Stimulated activated CD8-positive, alpha-beta memory T cell treated with anti-CD3 and anti-CD28 coated beads, Interleukin-15, amount 100 ng/mL, for 48 hours (primary cell): ENCODE results near the gene LDAH.

ENCODE experiments used
- DNase-seq, 2 donors: peaks; one replicate each; pipeline ENCODE4 v3.0.0-alpha.2; 2020; ENCODE audit warnings: low read depth in 2 of 2

Gene LDAH

GRCh38 chr2:20682167-20682920, 140.6 kb downstream of the LDAH start:
- DNase-seq, result no peak

- no peak for DNase-seq
Measured at GRCh38 chr2:20680744-20681375, 142.0 kb downstream of the LDAH start.

- no peak for DNase-seq
Measured at GRCh38 chr2:20678780-20679179, 144.1 kb downstream of the LDAH start.

- no peak for DNase-seq
Measured at GRCh38 chr2:20678086-20678395, 144.9 kb downstream of the LDAH start.

- no peak for DNase-seq
Measured at GRCh38 chr2:20677301-20678085, 145.4 kb downstream of the LDAH start.

- no peak for DNase-seq
Measured at GRCh38 chr2:20676353-20677215, 146.3 kb downstream of the LDAH start.

- no peak for DNase-seq
Measured at GRCh38 chr2:20675701-20676352, 147.1 kb downstream of the LDAH start.

- no peak for DNase-seq
Measured at GRCh38 chr2:20674974-20675679, 147.8 kb downstream of the LDAH start.

GRCh38 chr2:20674309-20674965, 148.5 kb downstream of the LDAH start:
- DNase-seq, result no peak

GRCh38 chr2:20673686-20674308, 149.1 kb downstream of the LDAH start:
- no peak for DNase-seq

- DNase-seq, result no peak
Measured at GRCh38 chr2:20672201-20672951, 150.5 kb downstream of the LDAH start.

GRCh38 chr2:20671736-20672080, 151.2 kb downstream of the LDAH start:
- no peak for DNase-seq

- DNase-seq, result no peak
Measured at GRCh38 chr2:20671036-20671735, 151.7 kb downstream of the LDAH start.

GRCh38 chr2:20670315-20671035, 152.4 kb downstream of the LDAH start:
- no peak for DNase-seq

GRCh38 chr2:20669562-20670314, 153.2 kb downstream of the LDAH start:
- DNase-seq, result no peak

- DNase-seq, result no peak
Measured at GRCh38 chr2:20668871-20669475, 153.9 kb downstream of the LDAH start.

- no peak for DNase-seq
Measured at GRCh38 chr2:20668451-20668850, 154.4 kb downstream of the LDAH start.
